Measurements from ENCODE around the gene UQCRH.

Gene UQCRH

DNA sequence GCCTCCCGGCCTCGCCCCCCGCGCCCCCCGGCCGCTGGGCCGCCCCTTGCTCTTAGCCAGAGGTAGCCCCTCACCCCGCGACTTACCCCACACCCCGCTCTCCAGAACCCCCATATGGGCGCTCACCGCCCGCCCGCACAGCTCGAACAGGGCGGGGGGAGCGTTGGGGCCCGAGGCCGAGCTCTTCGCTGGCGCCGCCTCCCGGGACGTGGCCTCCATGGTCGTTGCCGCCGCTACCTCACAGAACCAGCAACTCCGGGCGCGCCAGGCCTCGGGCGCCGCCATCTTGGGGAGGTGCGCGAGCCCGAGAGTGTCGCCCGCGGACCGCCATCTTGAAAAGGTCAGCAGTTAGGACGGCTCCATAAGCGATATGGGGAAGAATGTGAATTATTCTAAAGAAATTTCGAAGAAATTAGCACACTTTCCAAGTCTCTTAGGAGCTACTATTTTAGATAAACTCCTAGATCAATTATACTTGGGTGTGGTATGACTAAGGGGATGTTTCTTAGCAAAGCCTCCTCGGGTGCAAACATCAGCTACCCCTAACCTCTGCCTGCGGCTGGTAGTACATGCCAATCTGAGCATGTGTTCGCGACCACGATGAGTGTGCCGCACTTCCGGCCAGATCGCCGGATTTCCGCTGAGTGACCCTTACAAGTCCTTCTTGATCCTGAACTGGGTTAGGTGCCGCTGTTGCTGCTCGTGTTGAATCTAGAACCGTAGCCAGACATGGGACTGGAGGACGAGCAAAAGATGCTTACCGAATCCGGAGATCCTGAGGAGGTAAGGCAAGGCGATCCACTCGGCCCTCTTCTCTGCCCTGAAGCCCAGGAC, at the start of gene UQCRH, which contains the start of gene LRRC41:
Gene UQCRH, plus strand, starts transcription at position 661 of the 834 bp plus-strand sequence. Its CDS starts 69 bp downstream, at position 730.
Gene LRRC41, minus strand, starts transcription at position 579 of the 834 bp plus-strand sequence. Its CDS starts 294 bp downstream, at position 285.
- peak; percentile 95 for DNase-seq

GRCh38 chr1:46254668-46255067, 48.8 kb upstream of the UQCRH start:
- DNase-seq = no peak

DNA sequence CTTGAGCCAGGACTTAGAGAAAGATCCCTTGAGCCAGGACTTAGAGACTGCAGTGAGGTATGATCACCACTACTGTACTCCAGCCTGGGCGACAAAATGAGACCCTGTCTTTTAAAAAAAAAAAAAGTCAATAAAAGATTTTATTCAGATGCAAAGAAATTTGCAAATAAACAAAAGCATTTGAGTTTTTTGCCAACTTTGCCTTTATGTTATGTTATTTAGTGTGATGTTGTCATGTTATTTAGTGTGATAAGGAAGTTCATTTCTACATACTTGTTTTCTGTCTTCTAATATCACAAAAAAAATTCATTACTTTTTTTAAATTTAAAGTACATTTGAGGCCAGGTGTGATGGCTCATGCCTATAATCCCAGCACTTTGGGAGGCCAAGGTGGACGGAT, 47.0 kb upstream of the UQCRH start:
- no peak for DNase-seq

DNA sequence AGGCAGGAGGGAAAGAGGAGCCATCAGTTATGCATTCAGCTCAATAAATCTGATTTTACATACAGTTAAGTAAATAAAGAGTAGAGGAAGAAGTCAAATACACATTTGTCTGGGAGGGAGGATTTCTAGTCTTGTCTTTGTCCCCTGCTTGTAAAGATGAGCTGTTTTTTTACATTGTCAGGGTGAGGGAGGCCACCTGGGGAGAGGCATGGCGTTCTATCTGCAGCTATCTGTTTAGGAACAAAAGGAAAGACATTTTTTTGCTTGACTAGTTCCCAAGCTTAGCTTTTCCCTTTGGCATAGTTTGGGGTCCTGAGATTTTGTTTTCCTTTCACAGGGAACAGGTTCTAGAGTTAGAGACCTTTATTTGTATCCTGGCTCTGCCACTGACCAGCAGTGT, 41.0 kb upstream of the UQCRH start:
- no peak for DNase-seq

GRCh38 chr1:46263146-46263545, 40.4 kb upstream of the UQCRH start:
- DNase-seq = no peak

- no peak for DNase-seq
Observed at GRCh38 chr1:46268578-46268977, 34.9 kb upstream of the UQCRH start.

DNA sequence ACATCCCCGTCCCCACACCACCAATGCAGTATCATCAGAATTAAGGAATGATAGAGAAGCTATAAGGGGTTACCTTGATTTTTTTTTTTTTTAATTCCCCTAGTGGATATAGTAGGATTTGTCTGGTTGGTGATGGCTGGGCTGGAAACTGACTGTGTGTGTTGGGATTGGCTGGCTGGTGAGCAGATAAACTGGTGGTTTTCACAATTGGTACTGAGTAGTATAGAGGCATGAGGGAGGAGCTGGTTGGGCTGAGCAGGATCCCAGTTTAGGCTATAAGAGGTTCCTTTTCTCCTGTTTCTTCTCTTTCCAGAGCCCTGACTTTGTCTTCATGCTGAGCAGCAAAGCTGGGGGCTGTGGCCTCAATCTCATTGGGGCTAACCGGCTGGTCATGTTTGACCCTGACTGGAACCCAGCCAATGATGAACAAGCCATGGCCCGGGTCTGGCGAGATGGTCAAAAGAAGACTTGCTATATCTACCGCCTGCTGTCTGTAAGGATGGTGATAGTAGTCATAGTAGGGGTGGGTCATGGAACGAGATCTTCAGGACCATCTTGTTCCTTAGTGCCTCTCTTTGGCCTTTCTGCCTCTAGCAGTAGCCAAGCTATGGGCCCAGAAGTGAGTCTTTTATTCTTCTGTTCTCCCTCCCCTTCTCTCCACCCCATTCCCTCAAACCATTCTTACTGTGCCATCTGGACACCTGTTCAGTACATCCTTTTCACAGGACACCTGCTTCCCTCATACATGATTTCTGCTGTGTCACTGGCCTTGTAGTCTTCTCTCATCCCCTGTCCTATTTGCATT, 29.1 kb upstream of the UQCRH start:
- DNase-seq = no peak

DNA sequence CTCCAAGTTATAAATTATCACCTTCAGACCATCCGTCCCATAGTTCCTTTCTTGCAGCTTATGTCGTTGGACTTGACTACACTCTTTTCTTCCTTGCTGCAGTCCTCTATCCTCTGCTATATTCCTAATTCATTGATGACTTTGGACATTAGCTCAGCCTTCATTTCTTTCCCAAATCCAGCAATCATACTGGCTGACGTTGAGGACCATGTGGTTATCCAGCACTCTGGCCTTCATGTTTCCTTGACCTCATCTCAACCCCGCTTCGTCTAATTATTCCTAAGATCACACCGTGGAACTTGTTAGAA, 28.5 kb upstream of the UQCRH start:
- no peak for DNase-seq

GRCh38 chr1:46277658-46278373, 25.7 kb upstream of the UQCRH start:
- DNase-seq = no peak

DNA sequence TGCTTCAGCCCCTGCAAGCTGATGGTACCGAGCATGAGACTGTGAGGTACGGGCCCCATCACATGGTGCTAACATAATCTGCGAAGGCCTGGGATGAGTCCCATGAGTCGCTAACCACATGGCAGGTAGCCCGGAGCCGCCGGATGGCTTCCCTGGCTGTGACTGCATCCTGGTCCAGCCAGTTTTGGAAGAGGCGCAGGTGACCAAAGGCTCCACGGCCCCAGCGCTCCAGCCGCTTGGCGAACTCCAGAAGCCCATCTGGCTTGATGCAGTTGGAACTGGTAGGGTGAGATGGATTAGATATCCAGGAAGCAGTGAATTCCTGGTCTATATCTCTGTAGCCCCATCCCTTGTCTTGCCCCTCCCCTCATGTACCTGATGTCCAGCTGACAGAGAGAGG, 24.7 kb upstream of the UQCRH start:
- no peak for DNase-seq

GRCh38 chr1:46280092-46280491, 23.4 kb upstream of the UQCRH start:
- DNase-seq = no peak

DNA sequence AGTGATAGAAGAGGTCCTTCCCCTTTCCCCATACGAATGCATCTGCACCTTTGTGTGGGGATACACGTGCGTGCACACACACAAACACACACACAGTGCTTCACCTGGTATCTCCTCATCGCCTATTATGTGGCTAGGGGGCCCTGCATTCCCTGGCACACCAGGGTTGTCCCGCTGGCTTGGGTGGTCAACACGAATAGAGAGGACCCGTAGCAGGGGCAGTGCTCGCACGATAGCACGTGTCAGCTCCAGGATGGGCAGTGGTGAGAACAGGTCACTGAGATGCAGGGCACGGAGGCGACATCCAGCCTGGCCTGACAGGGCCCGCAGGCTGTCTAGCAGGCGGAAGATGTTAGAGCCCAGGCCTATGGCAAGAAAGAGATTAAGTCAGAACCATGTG, 22.5 kb upstream of the UQCRH start:
- no peak for DNase-seq

- DNase-seq = no peak
Observed at GRCh38 chr1:46284058-46284457, 19.4 kb upstream of the UQCRH start.

- no peak for DNase-seq
Observed at GRCh38 chr1:46284597-46285564, 18.6 kb upstream of the UQCRH start.

- DNase-seq = no peak
Observed at GRCh38 chr1:46285730-46286477, 17.6 kb upstream of the UQCRH start.

DNA sequence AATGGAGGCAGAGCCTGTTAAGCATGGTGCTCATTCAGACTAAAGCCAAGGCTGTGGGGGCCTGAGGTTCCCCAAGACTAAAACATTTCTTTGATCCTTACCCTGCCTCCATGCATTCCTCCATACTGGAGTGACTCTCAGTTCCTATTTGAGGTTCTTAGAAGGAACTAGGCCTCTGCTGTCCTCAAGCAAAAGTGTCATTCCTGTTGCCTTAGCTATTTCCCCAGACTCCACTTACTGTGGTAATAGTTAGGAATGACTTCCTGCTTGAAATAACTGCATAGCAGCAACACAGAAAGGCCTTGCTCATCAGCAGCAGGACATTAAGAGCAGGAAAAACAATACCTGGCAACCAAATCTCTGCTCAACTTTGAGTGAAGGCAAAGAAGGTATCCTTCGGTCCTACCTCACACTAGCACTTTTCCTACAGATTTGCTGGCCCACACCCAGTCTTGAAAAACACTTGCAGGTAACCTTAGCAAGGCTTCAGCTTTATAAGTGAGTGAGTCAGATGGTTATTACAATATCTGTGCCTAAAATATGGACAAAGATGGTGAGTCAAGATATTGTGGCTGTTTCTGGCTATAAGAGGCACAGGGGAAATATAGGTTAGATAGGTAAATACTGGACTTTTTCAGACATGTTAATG, 14.9 kb upstream of the UQCRH start:
- DNase-seq = no peak

- DNase-seq = no peak
Observed at GRCh38 chr1:46289134-46289494, 14.4 kb upstream of the UQCRH start.

DNA sequence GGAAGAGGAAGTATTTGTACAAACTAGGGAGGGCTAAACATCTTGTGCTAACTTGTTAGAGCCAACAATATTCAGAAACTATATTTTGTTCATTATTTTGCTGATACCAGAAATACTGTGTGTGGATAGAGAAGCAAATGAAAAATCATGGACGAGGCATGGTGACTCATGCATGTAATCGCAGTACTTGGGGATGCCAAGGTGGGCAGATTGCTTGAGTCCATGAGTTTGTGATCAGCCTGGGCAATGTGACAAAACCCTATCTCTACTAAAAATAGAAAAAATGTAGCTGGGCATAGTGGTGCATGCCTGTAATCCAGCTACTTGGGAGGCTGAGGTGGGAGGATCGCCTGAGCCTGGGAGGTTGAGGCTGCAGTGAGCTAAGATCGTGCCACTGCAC, 13.5 kb upstream of the UQCRH start:
- no peak for DNase-seq

GRCh38 chr1:46295306-46295705, 8.2 kb upstream of the UQCRH start:
- DNase-seq = no peak

DNA sequence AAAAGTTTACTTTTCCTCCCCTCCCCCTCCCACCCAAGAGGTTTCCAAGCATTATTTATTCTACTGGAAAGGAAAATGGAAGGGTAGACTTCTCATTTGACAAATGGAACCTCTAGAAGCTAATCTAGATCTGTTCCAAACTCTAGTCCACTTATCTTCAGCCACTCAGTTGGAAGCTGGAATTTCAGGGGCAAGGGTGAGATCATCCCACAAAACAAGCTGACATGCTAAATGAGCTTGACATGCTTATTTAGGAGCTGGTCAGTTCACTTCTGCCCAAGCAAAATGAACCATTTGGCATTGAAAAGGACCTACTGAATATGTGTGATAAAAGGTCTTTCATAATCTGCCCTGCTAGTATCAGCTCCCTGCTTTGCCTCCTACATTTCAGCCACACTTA, 5.1 kb upstream of the UQCRH start:
- DNase-seq = no peak
